ENCODE data around the gene CFAP58. TPM values are rescaled to one million over a fixed set of nuclear protein-coding genes. Genes with fewer than 3 reads are reported as not detected.

CFAP58 gene
- total and polyA plus RNA-seq, 8 donors = 0.12 to 0.58 (median 0.20) TPM; not detected in 3

DNA sequence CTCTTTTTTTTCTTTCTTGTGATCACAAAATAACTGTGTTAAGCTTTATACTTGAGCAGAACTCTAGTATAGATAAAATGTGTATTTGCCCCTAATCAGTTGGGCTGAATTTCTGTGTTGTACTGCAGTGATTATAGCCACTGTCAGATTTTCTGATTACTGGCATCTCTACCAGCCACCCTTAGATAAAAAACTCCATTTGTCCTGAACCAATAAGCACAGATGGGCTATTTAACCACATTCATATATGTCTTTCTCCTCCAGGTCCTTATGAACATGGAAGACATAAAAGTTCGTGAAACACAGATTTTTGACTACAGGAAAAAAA lies 38.3 kb downstream of the CFAP58 start:
- no peak overlapping the region for H3K27ac ChIP-seq
- TF ChIP-seq POLR2A (IDR thresholded peaks at IDR 0.05) (no peak), EP300 (IDR thresholded peaks at IDR 0.05) (no peak), POLR2AphosphoS5 (IDR thresholded peaks at IDR 0.05) (no peak)
- TF ChIP-seq, protein P1, sequence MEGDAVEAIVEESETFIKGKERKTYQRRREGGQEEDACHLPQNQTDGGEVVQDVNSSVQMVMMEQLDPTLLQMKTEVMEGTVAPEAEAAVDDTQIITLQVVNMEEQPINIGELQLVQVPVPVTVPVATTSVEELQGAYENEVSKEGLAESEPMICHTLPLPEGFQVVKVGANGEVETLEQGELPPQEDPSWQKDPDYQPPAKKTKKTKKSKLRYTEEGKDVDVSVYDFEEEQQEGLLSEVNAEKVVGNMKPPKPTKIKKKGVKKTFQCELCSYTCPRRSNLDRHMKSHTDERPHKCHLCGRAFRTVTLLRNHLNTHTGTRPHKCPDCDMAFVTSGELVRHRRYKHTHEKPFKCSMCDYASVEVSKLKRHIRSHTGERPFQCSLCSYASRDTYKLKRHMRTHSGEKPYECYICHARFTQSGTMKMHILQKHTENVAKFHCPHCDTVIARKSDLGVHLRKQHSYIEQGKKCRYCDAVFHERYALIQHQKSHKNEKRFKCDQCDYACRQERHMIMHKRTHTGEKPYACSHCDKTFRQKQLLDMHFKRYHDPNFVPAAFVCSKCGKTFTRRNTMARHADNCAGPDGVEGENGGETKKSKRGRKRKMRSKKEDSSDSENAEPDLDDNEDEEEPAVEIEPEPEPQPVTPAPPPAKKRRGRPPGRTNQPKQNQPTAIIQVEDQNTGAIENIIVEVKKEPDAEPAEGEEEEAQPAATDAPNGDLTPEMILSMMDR (IDR thresholded peaks at IDR 0.05) = no peak
- no peaks in the 10 kb centered on the region for H3K9me3 ChIP-seq
- no peak overlapping the region for H3K4me3 ChIP-seq
- H3K27me3 ChIP-seq = no peaks in the 10 kb centered on the region
- WGBS, 5 donors = 24 to 47% (median 35%) methylated on average over 1 of the region's 1 CpG
- intact Hi-C loops (cut with DNase I; ENCODE audit: low total_unique reads) = no loop called here
- H3K4me1 ChIP-seq = peaks cover 0 to 9% (median 0%) of the 10 kb centered on the region in 4 donors
- no peak for DNase-seq
- H3K36me3 ChIP-seq = no peaks in the 10 kb centered on the region

DNA sequence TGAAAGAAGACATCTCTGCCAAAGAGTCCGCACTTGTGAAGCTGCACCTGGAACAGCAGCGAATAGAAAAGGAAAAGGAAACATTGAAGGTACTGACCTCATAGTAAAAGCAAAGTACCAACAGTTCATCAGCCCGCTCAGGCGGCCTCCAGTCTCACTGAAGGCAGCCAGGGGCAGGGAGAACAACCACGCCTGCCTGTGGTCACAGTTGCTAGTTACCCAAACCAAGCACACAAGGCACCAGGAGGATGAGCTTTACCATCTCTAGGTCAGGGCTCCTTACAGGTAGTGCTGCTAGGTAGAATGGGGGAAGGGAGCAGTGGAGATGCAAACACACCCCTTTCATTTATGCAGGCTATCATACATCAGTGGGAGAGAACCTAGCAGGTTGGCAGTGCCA lies 39.8 kb downstream of the CFAP58 start:
- Histone ChIP-seq H3K9me3 (no peaks in the 10 kb centered on the region), H3K36me3 (no peaks in the 10 kb centered on the region), H3K4me3 (no peak overlapping the region), H3K27ac (no peak overlapping the region), H3K4me1 (peaks cover 0 to 9% (median 0%) of the 10 kb centered on the region in 4 donors), H3K27me3 (no peaks in the 10 kb centered on the region)
- TF ChIP-seq POLR2A (IDR thresholded peaks at IDR 0.05) = no peak
- TF ChIP-seq POLR2AphosphoS5 (IDR thresholded peaks at IDR 0.05) = no peak
- no peak for TF ChIP-seq EP300 (IDR thresholded peaks at IDR 0.05)
- TF ChIP-seq, protein P1 (IDR thresholded peaks at IDR 0.05) = no peak
- no peak for DNase-seq
- intact Hi-C loops (cut with DNase I; ENCODE audit: low total_unique reads) = no loop called here
- WGBS, 5 donors = 81 to 90% (median 82%) methylated on average over 5 of the region's 5 CpGs

DNA sequence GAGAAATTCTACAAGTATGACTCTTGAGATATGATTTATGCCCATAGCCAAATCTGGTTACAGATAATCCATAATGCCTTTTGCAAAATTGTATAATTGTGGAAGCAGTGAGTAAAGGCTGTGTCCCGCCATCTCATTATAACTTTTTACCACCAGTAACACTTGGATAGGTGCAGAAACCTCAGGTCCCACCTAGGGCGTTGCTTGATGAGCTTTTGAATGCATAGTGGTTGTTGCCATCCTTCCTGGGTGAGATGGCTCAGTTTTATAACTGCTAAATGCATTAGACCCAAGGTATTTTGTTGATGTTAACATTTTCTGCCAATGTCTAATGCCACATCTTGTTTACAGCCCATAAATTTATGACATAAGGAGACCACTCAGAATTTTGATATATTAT lies 42.9 kb downstream of the CFAP58 start:
- Histone ChIP-seq H3K4me3 (no peak overlapping the region), H3K36me3 (no peaks in the 10 kb centered on the region), H3K27ac (no peak overlapping the region), H3K9me3 (no peaks in the 10 kb centered on the region), H3K27me3 (peaks cover 0 to 3% (median 0%) of the 10 kb centered on the region in 3 donors), H3K4me1 (peaks cover 0 to 5% (median 0%) of the 10 kb centered on the region in 4 donors)
- WGBS, 5 donors = 69 to 80% (median 70%) methylated on average over 2 of the region's 2 CpGs
- no peak for DNase-seq
- TF ChIP-seq, protein P1 (IDR thresholded peaks at IDR 0.05) = no peak
- intact Hi-C loops (cut with DNase I; ENCODE audit: low total_unique reads) = no loop called here

DNA sequence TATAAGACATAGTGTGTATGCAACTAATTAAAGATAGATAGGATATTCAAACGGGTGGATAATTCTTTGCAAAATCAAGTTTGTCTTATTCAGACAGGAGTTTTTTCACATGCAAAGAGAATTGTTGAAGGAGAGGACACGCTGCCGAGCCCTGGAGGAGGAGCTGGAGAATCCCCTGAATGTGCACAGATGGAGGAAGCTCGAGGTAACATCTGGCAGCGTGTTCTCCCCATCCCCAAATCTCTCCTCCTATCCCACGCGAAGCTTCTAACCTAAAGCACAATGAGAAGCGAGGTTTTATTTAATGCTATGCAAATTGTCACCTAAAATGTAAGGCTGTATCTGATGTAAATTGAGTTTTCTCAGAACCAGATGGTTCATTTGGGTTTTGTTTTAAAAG lies 50.0 kb downstream of the CFAP58 start:
- Histone ChIP-seq H3K4me3 (no peak overlapping the region), H3K27me3 (peaks cover 0 to 3% (median 0%) of the 10 kb centered on the region in 3 donors), H3K4me1 (peaks cover 0 to 8% (median 3%) of the 10 kb centered on the region in 4 donors), H3K9me3 (no peaks in the 10 kb centered on the region), H3K36me3 (no peaks in the 10 kb centered on the region), H3K27ac (no peak overlapping the region)
- no peak for DNase-seq
- WGBS, 5 donors = 68 to 75% (median 74%) methylated on average over 8 of the region's 8 CpGs
- TF ChIP-seq, protein P1 (IDR thresholded peaks at IDR 0.05) = no peak
- no peak for TF ChIP-seq POLR2A (IDR thresholded peaks at IDR 0.05)
- TF ChIP-seq EP300 (IDR thresholded peaks at IDR 0.05) = no peak
- TF ChIP-seq POLR2AphosphoS5 (IDR thresholded peaks at IDR 0.05) = no peak
- intact Hi-C loops (cut with DNase I; ENCODE audit: low total_unique reads) = loop anchor here (10.0 kb wide), 1 partner anchor 521 kb away; no protein-coding TSS in a partner anchor
